Neuron (in vitro differentiated cells): ENCODE measurements around the gene IGFL4.

Source experiments
- H2AFZ ChIP-seq: one replicate; pipeline ENCODE4 v1.6.1; 2013; ENCODE audit warnings: low read depth, mild to moderate bottlenecking, inconsistent platforms, low read length, moderate library complexity
- H3K27me3 ChIP-seq: one replicate; pipeline ENCODE4 v1.6.1; 2013; ENCODE audit warnings: low read length; ENCODE audit not compliant: insufficient read depth
- H3K36me3 ChIP-seq: one replicate; pipeline ENCODE4 v1.6.1; 2013; ENCODE audit warnings: low read length; ENCODE audit not compliant: insufficient read depth
- H3K4me1 ChIP-seq: one replicate; pipeline ENCODE4 v1.6.1; 2013; ENCODE audit warnings: low read length; ENCODE audit not compliant: insufficient read depth
- H3K4me3 ChIP-seq: 2 replicates; pipeline ENCODE4 v1.5.1; 2013; ENCODE audit warnings: mild to moderate bottlenecking, low read length, moderate library complexity
- H3K9me3 ChIP-seq: one replicate; pipeline ENCODE4 v1.6.1; 2013; ENCODE audit warnings: low read length

The IGFL4 gene

GRCh38 chr19:46049597-46049996 is 8.8 kb upstream of the IGFL4 start:
- H3K36me3 ChIP-seq, result no peaks in the 10 kb centered on the region
- H3K27me3 ChIP-seq, result no peaks in the 10 kb centered on the region
- H3K4me3 ChIP-seq, result no peak overlapping the region
- no peak overlapping the region for H2AFZ ChIP-seq
- peaks cover 2% of the 10 kb centered on the region for H3K9me3 ChIP-seq
- H3K4me1 ChIP-seq, result no peaks in the 10 kb centered on the region

GRCh38 chr19:46043519-46043918 is 2.7 kb upstream of the IGFL4 start:
- Histone ChIP-seq H3K4me3 (no peak overlapping the region), H2AFZ (no peak overlapping the region), H3K9me3 (peaks cover 15% of the 10 kb centered on the region)

GRCh38 chr19:46042252-46042883 is 1.6 kb upstream of the IGFL4 start:
- Histone ChIP-seq H3K36me3 (no peaks in the 10 kb centered on the region), H3K27me3 (no peaks in the 10 kb centered on the region), H3K9me3 (peaks cover 15% of the 10 kb centered on the region), H3K4me3 (no peak overlapping the region), H2AFZ (no peak overlapping the region), H3K4me1 (no peaks in the 10 kb centered on the region)

More at GRCh38 chr19:46043519-46043918, 2.7 kb upstream of the IGFL4 start:
- no peaks in the 10 kb centered on the region for H3K4me1 ChIP-seq
- no peaks in the 10 kb centered on the region for H3K36me3 ChIP-seq
- H3K27me3 ChIP-seq, result no peaks in the 10 kb centered on the region

GRCh38 chr19:46040125-46040524 is 677 bp downstream of the IGFL4 start:
- Histone ChIP-seq H3K36me3 (no peaks in the 10 kb centered on the region), H2AFZ (no peak overlapping the region), H3K27me3 (no peaks in the 10 kb centered on the region), H3K4me3 (no peak overlapping the region), H3K9me3 (peaks cover 17% of the 10 kb centered on the region), H3K4me1 (no peaks in the 10 kb centered on the region)

- H3K4me1 ChIP-seq, result no peaks in the 10 kb centered on the region
- no peak overlapping the region for H3K4me3 ChIP-seq
- H3K36me3 ChIP-seq, result no peaks in the 10 kb centered on the region
- H2AFZ ChIP-seq, result no peak overlapping the region
- no peaks in the 10 kb centered on the region for H3K27me3 ChIP-seq
- peaks cover 16% of the 10 kb centered on the region for H3K9me3 ChIP-seq
Observed at GRCh38 chr19:46036744-46037128, 4.1 kb downstream of the IGFL4 start.

- Histone ChIP-seq H2AFZ (no peak overlapping the region), H3K36me3 (no peaks in the 10 kb centered on the region), H3K9me3 (peaks cover 16% of the 10 kb centered on the region), H3K4me1 (peaks cover 2% of the 10 kb centered on the region), H3K4me3 (no peak overlapping the region), H3K27me3 (no peaks in the 10 kb centered on the region)
Observed at GRCh38 chr19:46035986-46036743, 4.6 kb downstream of the IGFL4 start.

- H3K4me3 ChIP-seq, result no peak overlapping the region
- H2AFZ ChIP-seq, result no peak overlapping the region
- no peaks in the 10 kb centered on the region for H3K27me3 ChIP-seq
- no peaks in the 10 kb centered on the region for H3K36me3 ChIP-seq
- peaks cover 8% of the 10 kb centered on the region for H3K4me1 ChIP-seq
- peaks cover 16% of the 10 kb centered on the region for H3K9me3 ChIP-seq
Observed at GRCh38 chr19:46035546-46035945, 5.3 kb downstream of the IGFL4 start.

GRCh38 chr19:46033401-46033800 is 7.4 kb downstream of the IGFL4 start:
- no peaks in the 10 kb centered on the region for H3K36me3 ChIP-seq
- H3K4me1 ChIP-seq, result peaks cover 10% of the 10 kb centered on the region
- H3K9me3 ChIP-seq, result peaks cover 13% of the 10 kb centered on the region
- H3K4me3 ChIP-seq, result no peak overlapping the region
- H2AFZ ChIP-seq, result no peak overlapping the region
- H3K27me3 ChIP-seq, result no peaks in the 10 kb centered on the region

- H3K4me1 ChIP-seq, result peaks cover 10% of the 10 kb centered on the region
- H3K36me3 ChIP-seq, result no peaks in the 10 kb centered on the region
- H3K9me3 ChIP-seq, result peaks cover 13% of the 10 kb centered on the region
- H3K27me3 ChIP-seq, result no peaks in the 10 kb centered on the region
- H3K4me3 ChIP-seq, result no peak overlapping the region
- no peak overlapping the region for H2AFZ ChIP-seq
Observed at GRCh38 chr19:46032597-46033025, 8.2 kb downstream of the IGFL4 start.

GRCh38 chr19:46031781-46032596 is 8.8 kb downstream of the IGFL4 start:
- Histone ChIP-seq H3K36me3 (no peaks in the 10 kb centered on the region), H3K9me3 (peaks cover 11% of the 10 kb centered on the region), H3K4me1 (peaks cover 10% of the 10 kb centered on the region), H3K4me3 (no peak overlapping the region), H3K27me3 (no peaks in the 10 kb centered on the region), H2AFZ (no peak overlapping the region)

GRCh38 chr19:46030812-46031550 is 9.8 kb downstream of the IGFL4 start:
- H3K4me3 ChIP-seq, result no peak overlapping the region
- H3K27me3 ChIP-seq, result no peaks in the 10 kb centered on the region
- peaks cover 10% of the 10 kb centered on the region for H3K4me1 ChIP-seq
- peaks cover 3% of the 10 kb centered on the region for H3K36me3 ChIP-seq
- peaks cover 9% of the 10 kb centered on the region for H3K9me3 ChIP-seq
- H2AFZ ChIP-seq, result no peak overlapping the region

GRCh38 chr19:46025835-46026234 is 15.0 kb downstream of the IGFL4 start:
- Histone ChIP-seq H3K4me3 (no peak overlapping the region), H2AFZ (no peak overlapping the region), H3K36me3 (peaks cover 3% of the 10 kb centered on the region), H3K27me3 (no peaks in the 10 kb centered on the region), H3K9me3 (no peaks in the 10 kb centered on the region), H3K4me1 (peaks cover 5% of the 10 kb centered on the region)
